ENCODE measurements around the gene DDX52.
A peak's percentile ranks its signal among the peaks of the same experiment; 100 is the strongest.

The DDX52 gene

DNA sequence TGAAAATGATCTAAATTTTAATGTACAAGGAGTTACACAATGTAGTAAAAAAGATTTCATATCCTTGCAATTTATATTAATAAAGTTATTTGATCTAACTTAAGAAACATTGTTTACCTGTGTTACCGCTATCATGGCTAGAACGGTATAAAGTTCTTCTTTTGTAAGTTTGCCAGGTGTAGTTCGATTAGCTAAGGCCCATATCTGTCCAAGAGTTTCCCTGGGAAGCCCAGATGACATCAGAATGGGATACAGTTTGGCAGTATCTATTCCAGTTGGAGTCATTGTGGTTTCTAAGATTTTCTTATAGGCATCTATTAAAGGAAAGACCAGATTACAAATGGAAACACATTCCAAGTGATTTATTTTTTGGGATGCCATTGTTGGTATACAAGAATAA lies 71.6 kb downstream of the DDX52 start:
- DNase-seq: no peak

GRCh38 chr17:37570527-37571093 lies 72.6 kb downstream of the DDX52 start:
- DNase-seq: peak; percentile 6

- no peak for DNase-seq
Measured at GRCh38 chr17:37568350-37569053, 74.7 kb downstream of the DDX52 start.

DNA sequence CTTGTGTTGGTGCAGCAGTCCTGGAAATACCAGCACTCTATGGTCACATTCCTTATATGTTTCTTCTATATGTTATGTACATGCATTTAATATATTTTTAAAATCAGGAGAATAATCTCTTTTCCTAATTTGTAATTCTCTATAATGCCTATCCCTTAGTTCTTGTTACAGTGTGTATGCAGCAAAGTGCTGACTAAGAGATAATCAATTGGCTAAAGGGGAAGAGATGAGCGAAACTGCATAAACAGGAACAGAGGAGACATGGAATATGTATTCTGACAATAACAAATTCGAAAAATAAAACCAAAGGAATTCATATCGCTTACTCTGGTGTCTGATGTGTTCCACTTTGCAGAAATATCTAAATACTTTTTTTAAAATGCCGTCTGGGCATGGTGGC lies 75.7 kb downstream of the DDX52 start:
- DNase-seq: no peak

- DNase-seq: no peak
Measured at GRCh38 chr17:37567137-37567536, 76.1 kb downstream of the DDX52 start.

- DNase-seq: no peak
Measured at GRCh38 chr17:37564252-37564651, 79.0 kb downstream of the DDX52 start.

DNA sequence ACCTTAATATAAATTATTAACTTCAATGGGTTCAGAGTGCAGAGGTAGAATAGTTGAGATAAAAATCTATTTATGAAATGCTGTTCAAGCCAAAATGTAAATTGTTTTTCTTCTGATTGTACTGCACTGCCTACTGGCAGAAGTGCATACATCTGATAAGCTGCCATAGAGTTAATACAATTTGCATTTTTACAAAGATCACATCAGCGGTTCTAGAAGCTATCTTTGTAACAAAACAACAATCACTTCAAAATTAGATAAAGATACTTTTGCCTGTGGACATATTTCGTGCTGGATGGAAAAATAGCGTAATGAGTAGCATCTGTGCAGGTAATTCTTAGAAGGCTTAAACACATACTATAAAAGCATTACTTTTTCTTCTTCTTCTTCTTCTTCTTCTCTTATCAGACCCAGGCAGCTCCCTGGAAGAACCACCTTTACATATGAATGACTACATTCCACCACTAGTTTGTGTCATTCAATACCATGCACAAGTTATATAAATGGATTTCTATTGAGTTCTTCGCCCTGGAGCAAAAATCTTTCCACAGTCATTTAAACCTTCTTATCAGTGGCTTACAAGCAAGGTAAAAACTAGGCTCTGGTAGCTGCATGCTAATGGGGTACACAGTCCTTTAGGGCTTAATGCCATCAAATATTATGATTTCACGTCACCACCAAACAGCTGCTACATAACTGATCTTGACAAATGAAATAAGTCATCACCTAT lies 81.1 kb downstream of the DDX52 start:
- no peak for DNase-seq
